Endothelial cell of umbilical vein (primary cell): ENCODE measurements around the gene ATXN1L.
A peak's percentile ranks its signal among the peaks of the same experiment; 100 is the strongest.

Experiments
- CTCF ChIP-seq, 2 donors: IDR thresholded peaks; 1 replicate in 1 of 2; 2 replicates in 1 of 2; pipeline ENCODE4 v1.5.1; 2011; ENCODE audit warnings: low read length in 2 of 2, mild to moderate bottlenecking in 2 of 2, moderate library complexity in 2 of 2, control low read depth in 1 of 2, inconsistent platforms in 1 of 2, low read depth in 1 of 2; ENCODE audit not compliant: insufficient read depth in 1 of 2; ENCODE audit errors: extremely low read depth in 1 of 2
- EZH2 ChIP-seq: IDR thresholded peaks from 2 replicates; pipeline ENCODE4 v1.6.1; 2012; ENCODE audit warnings: borderline replicate concordance, low read depth, mild to moderate bottlenecking, moderate library complexity, low read length, inconsistent platforms; ENCODE audit not compliant: severe bottlenecking
- MAX ChIP-seq: IDR thresholded peaks from 2 replicates; pipeline ENCODE4 v1.6.1; 2011; ENCODE audit not compliant: insufficient read depth, insufficient read length
- POLR2A ChIP-seq: IDR thresholded peaks from 2 replicates; pipeline ENCODE4 v1.6.1; 2012; ENCODE audit warnings: low read depth, mild to moderate bottlenecking, control low read depth, low read length
- POLR2AphosphoS5 ChIP-seq: IDR thresholded peaks from 2 replicates; pipeline ENCODE4 v1.6.1; 2012; ENCODE audit warnings: low read depth, mild to moderate bottlenecking, control low read depth, low read length, moderate library complexity; ENCODE audit not compliant: insufficient read depth

GRCh38 chr16:71882505-71883167 is 36.9 kb downstream of the ATXN1L start:
- no peak for TF ChIP-seq POLR2A
- TF ChIP-seq CTCF (IDR thresholded peaks at IDR 0.05; ENCODE audit: extremely low read depth in 1 of 2, insufficient read depth in 1 of 2, low read depth in 1 of 2, low read length in 2 of 2) = peak; percentile 81 to 82
- TF ChIP-seq EZH2 = no peak
- no peak for TF ChIP-seq POLR2AphosphoS5
- TF ChIP-seq MAX = no peak
